Heart left ventricle (tissue), 13 donors: ENCODE data around the gene CLDN11.

Source experiments
- CTCF ChIP-seq, 12 donors: fragments of 200-600 bp; sonication (generic) in 4 of 12; IDR thresholded peaks; one replicate each; pipeline versions ENCODE4 v1.5.0 to v1.8.0; 2018 to 2022; ENCODE audit warnings: antibody characterized with exemption in 12 of 12, mild to moderate bottlenecking in 5 of 12
- POLR2A ChIP-seq, 2 donors: fragments of 450-650 bp; IDR thresholded peaks; one replicate each; pipeline ENCODE4 v1.6.1; 2017; ENCODE audit warnings: antibody characterized with exemption in 2 of 2, mild to moderate bottlenecking in 2 of 2, moderate library complexity in 2 of 2
- donor health status: ischemic (EF 13 %, LVEDD 7.1; RV severe dilation, severe dysfunction).
- donor health status: DM: no; HTN: yes; CAD: no.
- donor health status: DM: no; HTN: no; CAD: no.
- donor health status: ischemic (EF 25% LVEDD 6.9; RV normal size, moderate dysfunction).
- donor health status: ischemic (EF 25% LVEDD 5.7; RV mildly dilated, moderate dysfunction).
- donor health status: ischemic (EF 35%, LVEDD 5.7; RV mildly dilated, moderate dysfunction).
- donor health status: nonischemic (EF 11% LVEDD 7.7; RV severe dilation, severe dysfunction).
- donor health status: DM: yes; HTN: yes; CAD: no.
- donor health status: PGD.
- donor health status: ischemic (EF 29% LVEDD 5.4; RV normal size, mild dysfunction).
- donor health status: nonischemic (EF 23%, LVEDD 6.1; RV moderate dilation, normal function).

GRCh38 chr3:170405101-170405500 is 13.6 kb upstream of the CLDN11 start:
- no peak for TF ChIP-seq CTCF (IDR thresholded peaks at IDR 0.05)
- no peak for TF ChIP-seq POLR2A (IDR thresholded peaks at IDR 0.05)
